Skeletal muscle tissue (tissue), 4 donors: ENCODE data around the gene XAF1. TPM values are rescaled to one million over a fixed set of nuclear protein-coding genes. Genes with fewer than 3 reads are reported as not detected.
"Not testable (repeated sequence)": the region's sequence is repeated elsewhere in the genome, so short reads cannot be mapped to it uniquely, and the experiment has no call there.

Experiments
- H3K27ac ChIP-seq: one replicate; pipeline ENCODE4 v1.7.0; 2013; ENCODE audit warnings: mild to moderate bottlenecking, low read depth, low read length, inconsistent platforms
- H3K27me3 ChIP-seq, 3 donors: one replicate each; pipeline ENCODE4 v1.7.0; 2013; ENCODE audit warnings: low read length in 3 of 3; ENCODE audit not compliant: control insufficient read depth in 3 of 3, insufficient read depth in 3 of 3
- H3K36me3 ChIP-seq, 3 donors: one replicate each; pipeline ENCODE4 v1.7.0; 2013; ENCODE audit warnings: low read length in 3 of 3; ENCODE audit not compliant: control insufficient read depth in 3 of 3, insufficient read depth in 3 of 3
- H3K4me1 ChIP-seq, 3 donors: one replicate each; pipeline ENCODE4 v1.7.0; 2013; ENCODE audit warnings: low read length in 3 of 3, mild to moderate bottlenecking in 3 of 3; ENCODE audit not compliant: control insufficient read depth in 3 of 3, insufficient read depth in 3 of 3
- H3K4me3 ChIP-seq, 3 donors: one replicate each; pipeline ENCODE4 v1.7.0; 2013; ENCODE audit warnings: low read length in 3 of 3
- H3K9ac ChIP-seq, 3 donors: one replicate each; pipeline ENCODE4 v1.7.0; 2013; ENCODE audit warnings: low read length in 3 of 3, mild to moderate bottlenecking in 3 of 3, moderate library complexity in 2 of 3, low read depth in 1 of 3
- H3K9me3 ChIP-seq, 3 donors: one replicate each; pipeline ENCODE4 v1.7.0; 2013; ENCODE audit warnings: low read length in 3 of 3; ENCODE audit not compliant: control insufficient read depth in 3 of 3
- total RNA-seq: library from RNA; depleted of rRNA; stranded (reverse); fragments of >200 nt; gene quantifications from one replicate; pipeline ENCODE4 v1.2.3, GENCODE V29; 2014
- donor health status: Osteomylitis.

The XAF1 gene
- total RNA-seq, 1 donor from 2014 or later, result 7.3 TPM

DNA sequence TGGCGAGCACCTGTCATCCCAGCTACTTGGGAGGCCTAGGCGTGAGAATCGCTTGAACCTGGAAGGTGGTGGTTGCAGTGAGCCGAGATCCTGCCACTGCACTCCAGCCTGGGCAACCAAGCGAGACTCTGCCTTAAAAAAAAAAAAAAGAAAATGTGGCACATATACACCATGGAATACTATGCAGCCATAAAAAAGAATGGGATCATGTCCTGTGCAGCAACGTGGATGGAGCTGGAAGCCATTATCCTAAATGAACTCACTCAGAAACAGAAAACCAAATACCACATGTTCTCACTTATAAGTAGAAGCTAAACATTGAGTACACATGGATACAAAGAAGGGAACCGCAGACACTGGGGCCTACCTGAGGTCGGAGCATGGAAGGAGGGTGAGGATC, 19.1 kb downstream of the XAF1 start:
- not testable (repeated sequence) for H3K27ac ChIP-seq, H3K4me3 ChIP-seq, H3K9me3 ChIP-seq, H3K9ac ChIP-seq, H3K4me1 ChIP-seq
- peaks cover 15 to 23% (median 17%) of the 10 kb centered on the region in 3 donors for H3K27me3 ChIP-seq
- H3K36me3 ChIP-seq, result peaks cover 19 to 32% (median 22%) of the 10 kb centered on the region in 3 donors

DNA sequence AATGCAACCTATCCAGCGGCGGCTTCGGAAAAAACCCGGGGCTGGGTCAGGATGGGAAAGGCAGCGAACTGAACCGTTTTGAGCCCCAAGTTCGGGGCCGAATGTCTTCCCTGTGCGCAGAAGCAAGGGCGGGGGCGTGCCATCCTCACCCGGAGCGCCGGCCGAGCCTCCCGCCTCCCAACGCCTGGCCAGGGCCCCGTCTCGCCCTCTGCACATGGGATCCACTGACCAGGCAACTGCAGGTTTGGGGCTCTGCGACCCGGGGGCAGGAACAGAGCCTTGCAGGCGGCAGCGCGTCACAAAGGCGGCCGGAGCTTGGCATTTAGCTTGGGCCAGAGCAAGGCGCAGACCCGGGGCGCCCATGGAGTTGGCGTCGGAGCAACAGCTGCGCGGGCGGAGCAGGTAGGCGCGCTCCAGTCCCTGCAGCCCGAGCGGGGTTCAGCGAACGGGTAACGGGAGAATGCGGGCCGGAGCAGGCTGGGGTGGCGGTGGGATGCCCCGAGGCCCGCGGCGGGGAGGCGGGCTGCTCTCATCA, 20.1 kb downstream of the XAF1 start, which contains the start of gene FBXO39:
TSS of gene FBXO39 (plus strand) at position 345 of the 535 bp plus-strand sequence. CDS start 3,654 bp downstream, outside the sequence.
- H3K9me3 ChIP-seq, result peaks cover 0 to 5% (median 3%) of the 10 kb centered on the region in 3 donors
- peaks cover 11 to 22% (median 19%) of the 10 kb centered on the region in 3 donors for H3K36me3 ChIP-seq
- H3K4me3 ChIP-seq, result no peak within 1 kb of the TSS
- no peak within 1 kb of the TSS for H3K27ac ChIP-seq
- H3K27me3 ChIP-seq, result peaks cover 16 to 26% (median 23%) of the 10 kb centered on the region in 3 donors
- no peak within 1 kb of the TSS for H3K9ac ChIP-seq
- no peaks in the 10 kb centered on the region for H3K4me1 ChIP-seq

DNA sequence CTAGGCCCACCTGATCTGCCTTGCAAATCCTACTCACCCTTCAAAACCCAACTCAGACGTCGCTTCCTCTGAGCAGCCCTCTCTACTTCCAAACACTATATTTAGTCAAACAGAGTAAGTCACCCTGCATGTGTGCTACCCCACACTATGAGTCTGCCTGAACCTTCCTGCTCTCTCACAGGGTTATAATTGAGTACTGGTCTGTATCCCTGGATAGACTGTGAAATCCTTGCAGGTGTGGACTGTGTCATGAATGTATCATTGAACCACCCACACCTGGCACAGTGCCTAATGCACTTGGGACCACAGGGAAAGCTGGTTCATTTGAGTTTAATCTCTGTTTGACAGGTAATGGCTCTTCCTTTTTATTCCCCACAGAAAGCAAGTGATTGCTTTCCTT, 23.6 kb downstream of the XAF1 start:
- Histone ChIP-seq H3K9ac (no peak overlapping the region), H3K36me3 (no peaks in the 10 kb centered on the region), H3K9me3 (peaks cover 0 to 3% (median 0%) of the 10 kb centered on the region in 3 donors), H3K27ac (no peak overlapping the region), H3K4me1 (no peaks in the 10 kb centered on the region), H3K27me3 (peaks cover 19 to 26% (median 22%) of the 10 kb centered on the region in 3 donors), H3K4me3 (no peak overlapping the region)

DNA sequence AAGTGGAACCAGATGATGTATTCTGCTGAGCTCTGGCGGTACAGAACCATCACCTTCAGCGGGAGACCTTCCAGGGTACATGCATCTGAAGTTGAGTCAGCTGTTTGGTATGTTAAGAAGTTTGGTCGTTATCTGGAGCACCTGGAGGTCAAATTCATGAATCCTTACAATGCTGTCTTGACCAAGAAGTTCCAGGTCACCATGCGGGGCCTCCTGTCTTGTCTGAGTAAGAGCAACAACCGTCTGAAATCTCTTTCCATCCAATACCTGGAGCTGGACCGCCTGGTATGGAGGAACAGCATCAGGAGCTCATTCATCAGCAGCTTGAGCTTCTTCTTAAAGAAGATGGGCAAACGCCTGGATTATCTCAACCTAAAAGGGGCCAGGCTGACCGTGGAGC, 24.2 kb downstream of the XAF1 start:
- H3K36me3 ChIP-seq, result no peaks in the 10 kb centered on the region
- H3K4me3 ChIP-seq, result no peak overlapping the region
- no peak overlapping the region for H3K27ac ChIP-seq
- H3K9me3 ChIP-seq, result peaks cover 0 to 3% (median 0%) of the 10 kb centered on the region in 3 donors
- peaks cover 19 to 26% (median 20%) of the 10 kb centered on the region in 3 donors for H3K27me3 ChIP-seq
- H3K9ac ChIP-seq, result no peak overlapping the region
- H3K4me1 ChIP-seq, result no peaks in the 10 kb centered on the region

DNA sequence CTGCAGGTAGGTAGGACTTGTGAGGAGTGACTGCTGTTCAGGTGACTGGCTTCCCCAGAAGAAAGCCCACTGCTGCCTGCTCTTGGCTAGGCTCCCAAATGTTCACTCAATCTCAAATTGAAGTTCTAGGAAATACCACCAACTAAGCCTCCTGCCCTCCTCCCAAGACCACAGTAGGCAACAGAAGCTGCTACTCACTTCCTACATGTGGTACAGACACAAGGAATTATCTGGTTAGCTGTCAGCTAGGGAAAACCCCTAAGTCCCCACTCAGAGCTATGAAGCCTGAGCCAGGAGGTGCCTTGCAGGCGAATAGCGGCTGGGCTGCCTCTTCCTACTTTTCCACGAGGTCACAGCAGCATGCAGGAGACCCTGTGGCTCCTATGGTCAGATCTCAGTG, 25.0 kb downstream of the XAF1 start:
- no peak overlapping the region for H3K4me3 ChIP-seq
- H3K9me3 ChIP-seq, result peaks cover 0 to 3% (median 0%) of the 10 kb centered on the region in 3 donors
- no peak overlapping the region for H3K9ac ChIP-seq
- no peaks in the 10 kb centered on the region for H3K36me3 ChIP-seq
- peaks cover 15 to 21% (median 15%) of the 10 kb centered on the region in 3 donors for H3K27me3 ChIP-seq
- no peak overlapping the region for H3K27ac ChIP-seq
- no peaks in the 10 kb centered on the region for H3K4me1 ChIP-seq

DNA sequence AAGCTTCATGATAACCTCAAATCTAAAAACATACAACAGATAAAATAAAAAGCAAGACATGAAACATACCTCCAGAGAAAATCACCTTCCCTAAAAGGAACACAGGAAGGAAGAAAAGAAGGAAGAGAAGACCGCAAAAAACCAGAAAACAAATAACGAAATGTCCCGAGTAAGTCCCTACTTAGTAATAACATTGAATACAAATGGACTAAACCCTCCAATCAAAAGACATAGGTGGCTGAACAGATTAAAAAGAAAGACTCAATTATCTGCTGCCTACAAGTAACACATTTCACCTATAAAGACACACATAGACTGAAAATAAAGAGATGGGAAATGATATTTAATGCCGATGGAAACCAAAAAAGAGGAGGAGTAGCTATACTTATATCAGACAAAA, 26.4 kb downstream of the XAF1 start:
- no peak overlapping the region for H3K27ac ChIP-seq
- peaks cover 0 to 3% (median 0%) of the 10 kb centered on the region in 3 donors for H3K9me3 ChIP-seq
- H3K4me1 ChIP-seq, result no peaks in the 10 kb centered on the region
- H3K27me3 ChIP-seq, result peaks cover 5 to 12% (median 10%) of the 10 kb centered on the region in 3 donors
- H3K9ac ChIP-seq, result no peak overlapping the region
- no peaks in the 10 kb centered on the region for H3K36me3 ChIP-seq
- no peak overlapping the region for H3K4me3 ChIP-seq

DNA sequence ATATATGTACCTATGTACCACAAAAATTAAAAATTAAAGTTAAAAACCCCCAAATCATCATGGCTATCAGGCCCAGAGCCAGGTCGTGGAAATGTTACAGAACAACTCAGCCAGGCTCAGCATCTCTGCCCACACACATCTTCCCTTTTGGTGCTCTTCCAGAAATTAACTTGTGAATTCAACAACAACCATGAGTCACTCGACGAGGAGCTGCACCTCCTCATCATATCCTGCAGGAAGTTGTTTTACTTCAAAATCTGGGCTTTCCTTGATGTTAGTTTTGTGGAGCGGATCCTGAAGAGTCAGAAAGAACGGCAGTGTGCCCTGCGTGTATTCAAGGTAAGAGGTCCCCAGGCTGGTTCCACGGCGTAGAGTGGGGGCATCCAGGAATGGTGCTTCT, 30.8 kb downstream of the XAF1 start:
- Histone ChIP-seq H3K4me3 (no peak overlapping the region), H3K9me3 (no peaks in the 10 kb centered on the region), H3K4me1 (no peaks in the 10 kb centered on the region), H3K27ac (no peak overlapping the region), H3K9ac (no peak overlapping the region), H3K27me3 (peaks cover 0 to 10% (median 0%) of the 10 kb centered on the region in 3 donors), H3K36me3 (no peaks in the 10 kb centered on the region)

DNA sequence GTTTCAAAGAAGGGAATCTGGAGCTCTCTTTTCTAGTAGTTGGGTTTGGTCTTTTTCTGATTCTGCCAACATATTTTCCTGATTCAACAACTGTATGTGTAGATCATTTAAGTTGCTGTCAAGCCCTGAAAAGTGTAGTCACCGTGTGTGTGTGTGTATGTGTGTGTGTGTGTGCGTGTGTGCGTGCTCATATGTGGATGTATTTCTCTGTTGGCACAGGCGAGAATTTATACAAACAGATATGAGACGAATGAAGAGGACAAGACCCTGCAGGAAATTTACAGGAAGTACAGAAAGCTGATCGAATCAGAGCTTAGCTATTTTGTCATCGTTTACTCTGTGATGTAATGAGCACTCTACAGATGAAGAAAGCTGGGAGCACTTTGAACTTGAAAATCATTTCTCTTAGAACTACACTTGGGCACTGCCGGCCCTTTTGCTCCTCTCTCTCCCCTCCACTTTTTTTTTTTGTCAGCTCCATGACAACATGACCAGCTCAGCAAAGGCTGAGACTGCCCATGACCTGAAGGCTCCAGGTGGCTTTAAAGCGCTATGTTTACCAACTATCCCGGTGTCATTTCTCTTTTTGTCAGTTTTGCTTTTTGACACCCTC, 31.3 kb downstream of the XAF1 start:
- Histone ChIP-seq H3K27ac (no peak overlapping the region), H3K9ac (no peak overlapping the region), H3K27me3 (peaks cover 0 to 13% (median 2%) of the 10 kb centered on the region in 3 donors), H3K4me3 (no peak overlapping the region), H3K36me3 (no peaks in the 10 kb centered on the region), H3K4me1 (no peaks in the 10 kb centered on the region), H3K9me3 (no peaks in the 10 kb centered on the region)

DNA sequence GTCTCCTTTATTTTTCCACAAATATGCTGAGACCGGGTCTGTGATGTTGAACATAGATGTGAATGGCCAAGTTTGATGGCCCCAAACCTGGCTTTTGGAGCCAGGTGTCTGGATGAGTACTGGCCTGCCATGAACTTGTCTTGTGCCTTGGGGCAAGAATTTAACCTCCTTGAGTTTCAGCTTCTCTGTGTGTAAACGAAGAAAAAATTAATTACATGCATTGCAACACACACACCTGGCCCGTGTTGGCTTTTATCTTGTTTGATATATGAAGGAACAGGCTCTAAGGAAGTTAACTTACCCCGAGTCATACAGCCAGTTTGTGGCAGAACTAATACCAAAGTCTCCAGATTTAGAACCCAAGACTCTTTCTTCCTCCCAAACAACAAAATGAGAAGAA, 33.3 kb downstream of the XAF1 start:
- Histone ChIP-seq H3K36me3 (no peaks in the 10 kb centered on the region), H3K4me1 (no peaks in the 10 kb centered on the region), H3K9ac (no peak overlapping the region), H3K27ac (no peak overlapping the region), H3K4me3 (no peak overlapping the region), H3K27me3 (peaks cover 0 to 17% (median 8%) of the 10 kb centered on the region in 3 donors), H3K9me3 (no peaks in the 10 kb centered on the region)

DNA sequence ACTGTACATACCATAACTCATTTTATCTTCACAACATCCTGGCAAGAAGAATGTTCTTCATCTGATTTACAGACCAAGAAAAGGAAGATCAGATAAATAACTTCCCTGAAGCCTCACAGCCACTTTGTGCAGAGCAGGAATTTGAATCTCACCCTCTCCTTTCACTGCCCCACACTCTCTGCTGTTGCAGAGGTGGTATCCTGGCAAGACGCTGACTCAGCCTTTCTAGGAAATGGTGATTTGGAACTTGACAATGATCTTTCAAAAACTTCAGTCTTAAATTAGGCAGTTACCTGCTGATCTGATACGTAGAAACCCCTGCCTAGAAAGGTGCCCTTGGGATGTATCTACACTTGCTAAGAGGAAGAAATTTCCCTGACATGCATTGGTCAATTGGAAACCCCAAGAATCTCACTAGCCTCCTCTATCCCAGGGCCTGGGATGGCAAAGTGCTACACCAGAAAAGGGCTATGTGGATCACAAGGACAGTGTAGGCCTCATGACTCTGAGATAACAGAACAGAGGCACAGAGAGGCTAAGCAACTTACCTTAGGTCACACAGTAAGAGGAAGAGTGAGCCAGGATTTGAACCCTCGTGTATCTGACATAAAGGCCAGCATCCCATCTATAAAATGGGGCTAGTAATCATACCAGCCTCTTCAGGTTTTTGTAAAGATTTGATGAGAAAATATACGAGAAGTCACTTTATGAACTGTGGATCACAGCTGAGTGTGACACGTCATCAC, 38.1 kb downstream of the XAF1 start:
- H3K4me3 ChIP-seq, result no peak overlapping the region
- H3K4me1 ChIP-seq, result no peaks in the 10 kb centered on the region
- H3K27ac ChIP-seq, result no peak overlapping the region
- H3K9me3 ChIP-seq, result no peaks in the 10 kb centered on the region
- no peak overlapping the region for H3K9ac ChIP-seq
- no peaks in the 10 kb centered on the region for H3K36me3 ChIP-seq
- H3K27me3 ChIP-seq, result peaks cover 2 to 22% (median 8%) of the 10 kb centered on the region in 3 donors
